HG02981 (cell line): ENCODE results near the gene AMDHD2.

ENCODE experiments used
- ATAC-seq: cut with Tn5 transposase; IDR thresholded peaks from one replicate; pipeline ENCODE4 v1.9.1; 2021; ENCODE audit warnings: mild to moderate bottlenecking, moderate library complexity; ENCODE audit not compliant: unreplicated experiment

AMDHD2 gene

DNA sequence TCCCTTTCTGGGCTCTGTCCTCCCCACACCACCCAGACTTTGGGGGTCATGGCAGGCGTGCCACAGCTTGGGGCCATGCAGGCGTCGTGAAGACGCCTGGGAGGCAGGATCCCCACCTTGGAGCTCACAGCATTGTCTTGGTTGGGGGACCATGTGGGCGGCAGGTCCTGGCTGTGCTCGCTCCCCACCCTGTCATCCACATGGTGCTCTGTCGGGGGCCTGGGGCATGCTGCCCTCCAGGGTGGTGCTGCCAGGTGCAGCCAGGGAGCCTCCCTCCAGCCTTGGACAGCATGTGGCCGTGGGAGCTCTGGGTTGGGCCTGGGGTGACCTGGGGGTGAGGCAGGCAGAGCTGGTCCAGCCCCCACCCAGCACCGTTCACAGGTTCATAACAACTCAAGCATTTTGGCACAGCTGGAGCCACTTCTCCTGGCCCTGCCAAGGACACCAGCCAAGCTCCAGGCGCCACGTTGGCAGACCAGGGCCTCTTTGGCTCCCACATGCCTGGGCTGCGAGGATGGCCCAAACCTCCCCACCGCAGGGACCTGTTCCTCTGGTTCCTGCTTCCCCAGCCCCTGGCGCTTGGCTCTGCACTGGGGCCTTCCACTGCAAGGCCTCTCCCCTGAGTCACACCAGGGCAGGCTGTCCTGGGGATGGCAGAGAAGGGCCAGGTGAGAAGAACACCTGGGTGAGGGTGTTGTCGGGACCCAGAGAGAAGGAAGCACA is 21.5 kb upstream of the AMDHD2 start:
- ATAC-seq = no peak

DNA sequence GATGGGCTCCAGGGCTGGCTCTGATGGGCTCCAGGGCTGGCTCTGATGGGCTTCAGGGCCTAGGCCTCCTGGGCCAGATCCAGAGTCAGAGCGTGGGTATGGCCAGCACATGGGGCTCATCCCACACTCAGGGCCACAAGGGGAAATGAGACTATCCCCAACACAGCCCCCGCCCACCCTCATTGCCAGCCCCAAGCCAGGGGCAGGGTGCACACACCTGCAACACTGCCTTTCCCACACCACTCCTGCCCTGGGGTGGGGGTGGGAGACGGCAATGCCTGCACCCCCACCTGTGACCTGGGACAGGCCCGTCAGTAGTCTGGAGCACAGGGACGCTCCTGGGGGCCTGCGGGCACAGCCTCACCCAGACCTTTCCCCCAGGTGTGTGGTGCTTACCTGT is 20.7 kb upstream of the AMDHD2 start:
- no peak for ATAC-seq

DNA sequence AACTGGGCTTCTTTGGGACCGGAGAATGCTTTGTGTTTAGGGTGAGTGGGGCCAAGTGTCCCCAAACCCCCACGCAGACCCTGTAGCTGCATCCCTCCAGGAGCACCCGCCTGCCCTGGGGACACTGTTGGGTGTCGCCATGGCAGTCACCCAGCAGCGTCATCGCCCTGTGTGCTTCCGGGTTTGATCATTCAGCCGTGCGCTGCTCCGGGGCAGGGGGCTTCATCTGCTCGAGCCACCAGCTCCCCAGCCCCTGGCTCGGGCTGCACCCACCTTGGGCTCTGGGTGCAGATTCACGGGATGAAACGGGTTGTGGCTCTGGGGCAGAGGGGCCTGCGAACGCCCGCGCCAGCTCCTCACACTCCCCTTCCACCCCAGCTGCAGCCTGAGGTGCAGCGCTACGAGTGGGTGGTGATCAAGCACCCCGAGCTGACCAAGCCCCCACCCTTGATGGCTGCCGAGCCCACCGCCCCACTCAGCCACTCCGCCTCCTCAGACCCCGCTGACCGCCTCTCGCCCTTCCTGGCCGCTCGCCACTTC is 20.2 kb upstream of the AMDHD2 start:
- no peak for ATAC-seq

DNA sequence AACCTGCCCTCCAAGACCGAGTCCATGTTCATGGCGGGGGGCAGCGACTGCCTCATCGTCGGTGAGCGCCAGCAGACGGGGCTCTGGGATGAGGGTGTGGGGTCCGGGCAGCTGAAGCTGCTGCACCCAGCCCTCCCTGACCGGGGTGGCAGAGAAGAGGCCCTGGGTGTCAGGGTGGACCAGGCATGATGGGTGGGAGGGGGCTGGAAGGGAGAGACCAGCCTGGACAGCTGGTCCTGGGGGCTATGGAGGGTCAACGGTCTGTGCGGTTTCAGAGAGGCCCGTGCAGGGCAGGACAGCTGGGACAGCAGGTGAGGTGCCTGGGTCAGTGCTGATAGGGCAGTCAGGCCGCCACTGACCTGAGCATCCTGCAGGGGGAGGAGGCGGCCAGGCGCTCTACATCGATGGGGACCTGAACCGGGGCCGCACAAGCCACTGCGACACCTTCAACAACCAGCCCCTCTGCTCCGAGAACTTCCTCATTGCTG is 19.7 kb upstream of the AMDHD2 start:
- no peak for ATAC-seq

DNA sequence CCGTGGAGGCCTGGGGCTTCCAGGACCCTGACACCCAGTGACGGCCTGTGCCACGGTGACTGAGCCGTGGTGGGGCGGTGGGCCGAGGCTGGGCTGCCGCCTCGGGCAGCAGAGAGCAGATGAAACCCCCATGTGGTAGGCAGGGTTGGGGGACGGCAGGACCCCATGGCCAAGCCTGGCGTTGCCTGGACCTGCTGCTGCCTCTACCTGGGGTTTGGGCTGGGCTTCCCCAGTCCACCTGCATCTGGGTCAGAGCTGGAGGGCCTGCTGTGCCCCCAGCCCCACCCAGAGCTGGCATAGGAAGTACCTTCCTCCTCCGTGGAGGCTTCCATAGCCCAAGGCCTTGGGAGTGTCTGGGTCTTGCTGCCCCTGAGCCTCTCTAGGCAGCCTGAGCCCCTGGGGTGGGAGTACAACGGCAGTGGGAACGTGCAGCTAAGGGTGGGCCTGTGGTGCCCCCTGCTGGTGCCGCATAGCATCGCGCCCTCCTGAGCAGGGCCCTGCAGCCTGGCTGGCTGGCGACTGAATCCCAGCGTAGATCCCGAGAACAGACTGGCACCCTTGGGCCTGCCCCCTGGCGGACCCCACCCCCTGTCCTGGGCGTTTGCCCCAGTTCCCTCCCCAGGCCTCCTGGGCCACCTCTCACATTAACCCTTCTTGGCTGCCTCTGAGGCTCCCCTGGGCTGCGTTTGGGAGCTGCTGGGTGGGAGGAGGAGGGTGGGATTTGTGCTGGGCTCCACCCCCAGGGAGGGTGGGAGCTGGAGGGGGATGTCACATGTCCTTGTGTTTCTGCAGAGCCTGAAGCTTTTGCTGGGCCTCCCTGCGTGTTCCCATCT is 19.0 kb upstream of the AMDHD2 start:
- ATAC-seq = no peak

DNA sequence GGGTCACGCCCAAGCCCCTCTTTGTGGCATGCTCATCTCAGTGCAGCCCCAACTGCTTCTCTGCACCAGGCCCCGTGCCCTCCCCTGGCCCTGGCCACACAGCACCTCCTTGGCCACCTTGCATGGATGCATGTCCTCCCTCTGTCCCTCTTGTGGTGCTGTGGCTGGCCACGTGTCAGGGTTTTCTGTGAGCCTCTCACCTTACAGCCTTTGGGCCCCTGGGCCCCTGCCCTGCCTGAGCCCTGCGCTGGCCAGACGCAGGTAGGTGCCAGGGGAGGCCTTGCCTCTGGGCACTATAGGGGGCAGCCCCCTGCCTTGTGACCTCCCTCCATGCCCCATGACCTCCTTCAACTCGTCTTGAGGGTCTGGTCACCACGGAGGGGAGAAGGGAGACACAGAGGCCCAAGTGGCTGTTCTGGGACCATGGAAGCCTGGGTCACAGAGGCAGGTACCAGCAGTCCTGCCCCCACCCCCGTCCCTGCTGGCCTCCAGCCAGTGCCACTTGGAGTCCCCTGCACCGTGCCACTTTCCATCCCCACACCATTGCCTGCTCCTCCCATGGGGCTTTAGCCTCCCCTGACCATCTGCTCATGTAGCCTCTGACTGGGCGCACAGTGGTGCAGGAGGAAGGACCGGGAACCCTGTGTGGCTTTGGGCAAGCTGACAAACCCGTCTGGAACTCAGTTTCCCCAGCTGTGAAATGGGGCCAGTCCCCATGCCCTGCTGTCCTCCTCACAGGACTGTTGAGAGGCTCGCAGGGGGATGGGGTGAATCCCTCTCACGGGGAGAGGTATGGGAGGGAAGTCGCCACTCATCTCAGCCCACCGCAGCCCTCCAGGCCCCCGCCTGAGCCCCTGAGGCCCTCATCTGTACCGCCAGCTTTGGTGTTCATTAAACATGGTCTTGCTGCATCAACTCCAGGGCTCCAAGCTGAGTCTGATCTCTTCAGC is 17.9 kb upstream of the AMDHD2 start:
- no peak for ATAC-seq

DNA sequence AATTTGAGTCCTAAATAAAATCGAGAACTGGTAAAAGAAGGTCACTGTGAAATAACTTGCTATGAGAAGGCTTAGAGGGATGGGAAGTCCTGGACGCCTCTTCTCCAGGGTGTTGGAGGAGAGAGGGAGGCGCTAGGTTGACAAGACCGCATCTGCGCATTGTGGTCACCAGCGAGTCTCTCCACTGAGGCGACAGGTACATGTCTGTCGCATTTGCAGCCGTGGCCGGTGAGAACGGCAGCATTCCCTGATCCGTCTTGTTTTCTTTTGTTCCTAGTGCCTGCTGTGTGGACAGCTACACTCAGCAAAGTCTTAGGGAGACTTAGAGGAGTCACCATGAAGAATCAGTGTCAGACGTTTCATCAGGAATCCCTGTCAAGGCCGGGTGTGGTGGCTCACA is 14.5 kb upstream of the AMDHD2 start:
- ATAC-seq = no peak

DNA sequence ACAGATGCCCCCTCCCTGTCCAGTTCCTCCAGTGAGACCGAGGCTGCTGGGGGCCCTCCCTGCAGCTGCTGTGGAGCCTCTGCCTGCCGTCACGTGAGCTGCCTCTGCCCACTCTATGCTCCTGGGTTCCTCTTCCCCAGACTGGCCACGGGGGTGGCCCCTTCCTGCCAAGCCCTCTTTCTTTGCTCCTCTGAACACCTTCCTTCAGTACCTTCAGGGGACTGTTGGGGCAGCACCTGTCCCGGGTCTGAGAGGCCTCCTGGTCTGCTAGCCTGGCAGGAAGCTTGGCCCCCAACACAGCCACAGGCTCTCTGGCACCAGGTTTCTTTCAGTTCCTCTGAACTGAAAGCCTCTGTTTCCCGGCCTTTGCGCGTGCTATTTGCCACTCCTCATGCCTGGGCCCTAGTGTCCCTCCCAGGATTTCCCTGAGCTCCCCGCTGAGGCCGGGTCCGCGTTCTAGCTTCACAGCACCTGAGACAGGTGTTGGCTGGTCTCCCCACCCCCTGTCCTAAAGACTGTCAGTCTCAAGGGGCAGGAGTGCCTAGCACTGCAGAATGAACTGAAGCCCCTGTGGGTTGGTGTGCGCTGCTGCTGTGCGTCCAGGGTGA is 13.0 kb upstream of the AMDHD2 start:
- ATAC-seq = peak; percentile 70

DNA sequence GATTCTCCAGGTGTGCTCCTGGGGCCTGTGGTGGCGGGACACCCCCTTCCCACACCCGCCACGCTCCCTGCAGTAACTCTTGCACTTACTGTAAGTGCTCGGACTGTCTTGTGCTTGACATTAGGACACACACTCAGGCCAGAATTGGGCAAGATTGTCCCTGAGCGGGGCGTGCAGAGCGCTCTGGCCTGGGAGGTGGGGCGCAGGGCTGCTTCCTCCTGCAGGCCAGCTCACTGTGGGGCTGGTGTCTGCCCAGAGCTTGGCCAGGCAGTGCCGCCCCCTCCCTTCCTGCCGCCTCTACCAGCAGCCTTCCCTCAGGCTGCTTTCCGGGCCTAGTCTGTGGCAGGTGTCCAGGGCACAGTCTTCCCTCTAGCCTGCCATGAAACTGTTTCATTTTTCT is 12.5 kb upstream of the AMDHD2 start:
- ATAC-seq = peak; percentile 6

DNA sequence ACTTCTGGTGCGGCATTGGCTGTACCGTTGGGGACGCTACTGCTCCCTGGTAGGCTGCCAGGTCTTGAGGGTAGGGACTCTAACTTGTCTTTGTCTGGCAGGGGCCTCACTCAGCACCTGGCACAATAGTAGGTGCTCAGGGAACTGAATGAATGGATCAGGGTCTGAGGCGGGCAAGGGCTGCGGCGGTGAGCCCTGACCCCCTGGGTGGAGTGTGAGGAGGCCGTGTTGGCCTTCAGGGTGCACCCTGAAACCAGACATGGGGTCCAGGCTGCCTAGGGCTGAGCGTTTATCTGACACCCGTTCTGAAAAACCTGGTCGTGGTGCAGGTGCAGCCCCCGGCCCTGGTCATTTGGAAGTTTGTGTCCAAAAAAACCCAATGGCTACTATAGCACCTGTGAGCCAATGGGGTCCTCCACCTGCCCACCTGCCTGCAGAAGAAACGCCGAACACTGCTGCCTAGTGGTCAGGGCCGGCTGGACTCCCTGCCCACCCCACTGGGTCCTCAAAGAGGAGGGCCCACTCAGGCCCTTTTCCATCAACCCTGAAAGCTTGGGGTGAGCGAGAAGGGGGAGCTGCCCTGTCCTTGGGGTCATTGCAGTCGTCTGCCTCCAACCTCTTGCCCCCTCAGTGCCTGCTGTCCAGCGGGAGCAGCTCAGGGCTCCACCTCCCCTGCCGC is 11.3 kb upstream of the AMDHD2 start:
- ATAC-seq = no peak

DNA sequence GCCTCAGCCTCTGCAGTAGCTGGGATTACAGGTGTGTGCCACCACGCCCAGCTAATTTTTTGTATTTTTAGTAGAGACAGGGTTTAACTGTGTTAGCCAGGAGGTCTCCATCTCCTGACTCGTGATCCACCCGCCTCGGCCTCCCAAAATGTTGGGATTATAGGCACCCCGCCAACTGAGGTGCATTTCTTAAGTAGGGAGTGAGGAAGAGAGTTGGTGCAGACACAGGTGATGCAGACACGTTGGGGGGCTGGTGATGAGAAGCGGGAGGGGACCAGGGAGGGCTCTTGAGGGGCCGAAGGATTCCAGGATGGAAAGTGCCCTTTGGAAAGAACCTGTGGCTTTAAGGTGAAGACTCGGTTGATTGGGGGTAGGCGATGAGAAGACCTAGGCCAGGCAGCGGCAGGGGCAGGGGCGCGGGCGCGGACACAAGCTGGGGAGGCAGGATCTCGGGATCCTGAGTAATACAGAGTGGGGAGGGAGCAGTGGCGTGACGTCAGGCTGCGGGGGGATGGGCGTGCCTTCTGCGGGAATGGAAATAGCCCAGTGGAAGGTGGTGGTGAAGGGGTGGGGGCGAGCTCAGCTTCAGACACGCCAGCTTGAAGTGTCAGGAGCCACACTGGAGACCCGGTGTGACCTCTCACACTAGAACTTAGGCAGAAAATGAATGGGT is 8.9 kb upstream of the AMDHD2 start:
- no peak for ATAC-seq

DNA sequence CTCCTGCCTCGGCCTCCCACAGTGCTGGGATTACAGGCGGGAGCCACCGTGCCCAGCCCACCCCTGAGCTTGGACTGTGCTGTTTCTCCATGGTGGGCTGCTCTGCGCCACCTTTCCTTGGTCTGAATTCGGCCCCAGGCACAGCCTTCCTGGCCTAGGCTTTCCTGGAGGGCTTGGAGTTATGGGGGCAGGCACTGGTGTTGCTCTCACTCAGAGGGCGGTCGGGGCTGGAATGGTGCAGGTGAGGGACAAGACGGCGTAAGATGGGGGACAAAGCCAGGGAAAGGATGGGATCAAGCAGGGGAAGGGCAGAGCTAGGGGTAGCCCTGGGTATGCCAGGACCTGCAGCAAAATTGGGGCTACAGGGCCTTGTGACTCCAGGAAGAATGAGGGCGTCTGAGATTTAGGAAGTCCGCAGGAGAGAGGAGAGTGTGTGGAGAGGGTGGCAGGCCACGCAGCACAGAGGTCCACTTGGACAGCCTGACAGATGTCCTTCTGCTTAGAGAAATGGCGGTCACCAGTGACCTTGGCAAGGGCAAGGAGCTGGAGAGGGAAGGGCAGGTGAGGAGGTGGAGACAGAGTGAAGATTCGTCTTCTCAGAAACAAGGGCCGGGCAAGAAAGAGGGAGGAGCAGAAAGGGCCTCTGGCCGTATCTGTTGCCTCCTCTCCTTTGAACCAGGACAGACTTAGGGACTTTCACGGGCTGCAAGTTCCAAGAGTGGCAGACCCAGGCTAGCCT is 8.0 kb upstream of the AMDHD2 start:
- ATAC-seq = no peak

DNA sequence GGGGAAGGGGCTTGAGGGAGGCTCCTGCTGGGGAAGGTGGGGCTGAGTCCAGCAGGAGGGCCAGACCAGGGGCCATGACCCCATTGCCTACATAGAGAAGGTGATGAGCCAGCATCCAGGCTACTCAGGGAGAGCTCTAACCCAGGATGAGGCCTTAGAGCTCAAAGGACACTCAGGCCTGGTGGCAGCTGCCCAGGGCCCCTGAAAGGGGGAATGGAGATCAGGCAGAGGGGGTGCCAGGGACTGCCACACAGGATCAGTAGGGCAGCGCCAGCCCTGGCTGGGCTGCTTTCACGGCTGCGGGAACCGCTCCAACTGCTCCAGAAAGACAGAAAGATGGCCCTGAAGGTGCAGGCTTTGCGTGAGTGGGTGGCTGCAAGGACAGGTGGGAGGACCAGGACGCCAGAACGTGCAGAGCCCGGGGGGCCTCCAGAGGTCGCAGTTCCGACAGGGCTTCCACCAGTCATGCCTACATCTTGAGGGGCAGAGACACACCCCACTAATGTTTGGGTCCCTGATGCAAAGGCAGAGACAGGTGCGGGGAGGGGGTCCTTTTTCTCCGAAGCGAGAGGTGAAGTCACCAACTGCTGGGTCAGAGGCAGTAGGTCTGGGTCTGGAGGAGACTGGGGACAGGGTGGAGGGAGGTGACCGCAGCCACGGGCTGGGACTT is 7.3 kb upstream of the AMDHD2 start:
- no peak for ATAC-seq

DNA sequence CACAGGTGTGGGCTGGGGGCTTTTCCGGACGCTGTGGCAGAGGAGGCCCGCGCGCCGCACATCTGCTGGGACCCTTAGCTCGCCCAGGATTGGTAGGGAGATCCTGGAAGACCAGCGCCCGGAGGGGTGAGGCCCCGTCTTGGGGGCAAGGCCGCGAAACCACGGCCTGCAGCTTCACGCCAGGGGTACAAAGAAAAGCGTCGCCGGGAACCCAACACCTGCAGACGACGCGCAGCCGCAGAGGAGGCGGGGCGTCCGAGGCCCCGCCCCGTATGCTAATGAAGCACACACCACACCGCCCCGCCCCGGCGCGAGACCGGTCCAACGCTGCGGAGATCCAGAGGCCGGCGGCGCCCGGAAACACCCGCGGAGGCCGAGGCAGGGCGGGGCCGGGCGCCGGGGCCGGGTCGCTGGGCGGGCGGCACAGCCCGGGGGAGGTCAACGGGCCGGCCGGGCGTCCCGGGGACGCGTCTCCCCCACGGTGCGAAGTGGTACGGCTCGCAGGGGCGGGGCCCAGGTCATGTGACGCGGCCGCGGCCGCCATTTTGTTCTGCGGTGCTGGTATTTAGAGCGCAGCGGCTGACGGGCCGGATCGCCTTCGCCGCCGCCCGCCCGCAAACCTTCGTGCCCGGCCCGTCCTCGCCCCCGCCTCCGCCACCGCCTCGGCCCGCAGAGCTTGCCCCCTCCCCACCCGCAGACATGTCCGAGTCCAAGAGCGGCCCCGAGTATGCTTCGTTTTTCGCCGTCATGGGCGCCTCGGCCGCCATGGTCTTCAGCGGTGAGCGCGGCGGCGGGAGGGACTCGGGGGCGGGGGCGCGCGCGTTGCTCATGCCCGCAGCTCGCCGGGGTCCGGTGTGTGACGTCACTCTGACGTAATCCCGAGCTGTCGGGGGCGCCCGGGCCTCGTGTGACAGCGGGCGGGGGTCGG is 6.5 kb upstream of the AMDHD2 start, which contains the start of gene ATP6V0C:
ATP6V0C (plus strand) TSS at position 548 of the 928 bp plus-strand sequence; CDS start at position 700, 152 bp downstream.
- ATAC-seq = peak; percentile 65

DNA sequence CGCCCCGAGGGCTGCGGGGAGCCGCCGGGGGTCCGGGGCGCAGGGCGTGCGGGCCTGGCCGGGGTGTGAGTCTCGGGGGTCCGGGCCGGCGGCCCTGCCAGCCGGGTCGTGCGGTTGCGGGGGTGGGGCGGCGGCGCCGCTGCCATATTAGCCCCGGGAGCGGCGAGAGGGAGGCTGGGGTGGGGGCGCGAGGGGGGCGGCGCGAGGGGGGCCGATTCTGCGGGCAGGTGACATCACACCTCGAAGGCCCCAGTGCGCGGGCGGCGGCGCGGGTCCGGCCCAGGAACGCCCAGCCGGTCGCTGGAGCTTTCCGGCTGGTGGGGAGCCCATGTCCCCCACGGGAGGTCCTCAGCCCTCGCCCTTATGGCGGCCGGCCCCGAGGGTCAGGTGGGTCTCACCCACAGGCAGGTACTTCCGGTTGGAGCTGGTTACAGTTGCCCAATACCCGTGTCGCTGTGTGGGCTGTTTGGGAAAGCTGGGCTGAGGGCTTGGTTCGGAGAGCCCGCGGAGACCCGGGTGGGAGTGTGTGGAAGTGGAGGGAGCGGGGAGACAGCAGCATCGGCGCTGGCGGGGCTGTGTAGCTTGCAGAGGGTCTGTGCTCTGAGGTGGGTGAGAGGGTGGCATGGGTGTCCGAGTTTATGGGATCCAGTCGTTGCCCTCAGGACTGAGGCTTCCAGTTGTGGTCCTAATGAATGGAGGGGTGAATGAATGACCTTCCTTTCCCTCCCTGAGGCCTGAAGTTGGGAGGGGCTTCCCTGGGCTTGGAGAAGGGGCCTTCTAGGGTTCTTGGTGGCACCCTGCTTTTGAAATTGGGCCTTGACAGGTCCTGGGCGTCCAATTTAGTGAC is 5.6 kb upstream of the AMDHD2 start:
- no peak for ATAC-seq
